Neutrophil (primary cell): ENCODE data around the gene FBXW5.

Experiments
- H3K27ac ChIP-seq: fragments of 200-600 bp; sonication (generic); 2 replicates; pipeline ENCODE4 v1.5.1; 2016; ENCODE audit warnings: mild to moderate bottlenecking, moderate library complexity
- H3K27me3 ChIP-seq: fragments of 200-600 bp; sonication (generic); 2 replicates; pipeline ENCODE4 v1.6.0; 2016; ENCODE audit warnings: mild to moderate bottlenecking
- H3K36me3 ChIP-seq: fragments of 200-600 bp; sonication (generic); 2 replicates; pipeline ENCODE4 v1.5.1; 2017
- H3K4me1 ChIP-seq, 2 experiments: fragments of 200-600 bp in 1 of 2; sonication (generic) in 1 of 2; 1 replicate in 1 of 2; 2 replicates in 1 of 2; pipeline versions ENCODE4 v1.5.1 to v1.6.1; 2013 to 2016; ENCODE audit warnings: low read depth in 1 of 2, low read length in 1 of 2, mild to moderate bottlenecking in 1 of 2, moderate library complexity in 1 of 2; ENCODE audit not compliant: control insufficient read depth in 1 of 2, insufficient read depth in 1 of 2
- H3K4me3 ChIP-seq, 2 experiments: fragments of 200-600 bp in 1 of 2; sonication (generic) in 1 of 2; 1 replicate in 1 of 2; 2 replicates in 1 of 2; pipeline ENCODE4 v1.5.1; 2013 to 2016; ENCODE audit warnings: low read depth in 1 of 2, low read length in 1 of 2, mild to moderate bottlenecking in 1 of 2, moderate library complexity in 1 of 2
- H3K9me3 ChIP-seq: fragments of 200-600 bp; sonication (generic); 2 replicates; pipeline ENCODE4 v1.5.1; 2016
- CTCF ChIP-seq: fragments of 200-600 bp; sonication (generic); IDR thresholded peaks from 2 replicates; pipeline ENCODE4 v1.5.1; 2016; ENCODE audit warnings: antibody characterized with exemption

FBXW5 gene

GRCh38 chr9:136985853-136986252 is 41.3 kb upstream of the FBXW5 start:
- H3K36me3 ChIP-seq = no peaks in the 10 kb centered on the region

GRCh38 chr9:136985027-136985602 is 40.6 kb upstream of the FBXW5 start:
- H3K27me3 ChIP-seq = peaks cover 97% of the 10 kb centered on the region
- no peaks in the 10 kb centered on the region for H3K4me1 ChIP-seq
- H3K9me3 ChIP-seq = no peaks in the 10 kb centered on the region
- no peak overlapping the region for H3K27ac ChIP-seq
- no peak for TF ChIP-seq CTCF
- H3K36me3 ChIP-seq = no peaks in the 10 kb centered on the region
- no peak overlapping the region for H3K4me3 ChIP-seq

More at GRCh38 chr9:136985853-136986252, 41.3 kb upstream of the FBXW5 start:
- Histone ChIP-seq H3K9me3 (no peaks in the 10 kb centered on the region), H3K4me1 (no peaks in the 10 kb centered on the region), H3K27ac (no peak overlapping the region), H3K27me3 (peaks cover 98% of the 10 kb centered on the region), H3K4me3 (no peak overlapping the region)
- TF ChIP-seq CTCF = no peak

- Histone ChIP-seq H3K27me3 (peaks cover 97% of the 10 kb centered on the region), H3K27ac (no peak overlapping the region), H3K9me3 (no peaks in the 10 kb centered on the region), H3K4me3 (no peak overlapping the region), H3K4me1 (no peaks in the 10 kb centered on the region), H3K36me3 (no peaks in the 10 kb centered on the region)
- TF ChIP-seq CTCF = no peak
These were observed 40.0 kb upstream of the FBXW5 start for GRCh38 chr9:136984464-136985026.

GRCh38 chr9:136983656-136984314 is 39.2 kb upstream of the FBXW5 start:
- Histone ChIP-seq H3K9me3 (no peaks in the 10 kb centered on the region), H3K4me3 (no peak overlapping the region), H3K4me1 (no peaks in the 10 kb centered on the region), H3K27ac (no peak overlapping the region), H3K36me3 (no peaks in the 10 kb centered on the region), H3K27me3 (peaks cover 99% of the 10 kb centered on the region)
- no peak for TF ChIP-seq CTCF

- Histone ChIP-seq H3K27ac (no peak overlapping the region), H3K36me3 (no peaks in the 10 kb centered on the region), H3K27me3 (peaks cover 98% of the 10 kb centered on the region), H3K4me1 (peaks cover 0 to 1% of the 10 kb centered on the region in 2 experiments), H3K4me3 (no peak overlapping the region), H3K9me3 (no peaks in the 10 kb centered on the region)
- no peak for TF ChIP-seq CTCF
These were observed 38.6 kb upstream of the FBXW5 start for GRCh38 chr9:136983167-136983566.
